NCI-H1092 (cell line): ENCODE data around the gene RPRD1A.
"Not testable (repeated sequence)": the region's sequence is repeated elsewhere in the genome, so short reads cannot be mapped to it uniquely, and the experiment has no call there.

Source experiments
- DNase-seq: peaks from one replicate; lab custom pipeline; 2025; lab: John Stamatoyannopoulos, UW

The RPRD1A gene

DNA sequence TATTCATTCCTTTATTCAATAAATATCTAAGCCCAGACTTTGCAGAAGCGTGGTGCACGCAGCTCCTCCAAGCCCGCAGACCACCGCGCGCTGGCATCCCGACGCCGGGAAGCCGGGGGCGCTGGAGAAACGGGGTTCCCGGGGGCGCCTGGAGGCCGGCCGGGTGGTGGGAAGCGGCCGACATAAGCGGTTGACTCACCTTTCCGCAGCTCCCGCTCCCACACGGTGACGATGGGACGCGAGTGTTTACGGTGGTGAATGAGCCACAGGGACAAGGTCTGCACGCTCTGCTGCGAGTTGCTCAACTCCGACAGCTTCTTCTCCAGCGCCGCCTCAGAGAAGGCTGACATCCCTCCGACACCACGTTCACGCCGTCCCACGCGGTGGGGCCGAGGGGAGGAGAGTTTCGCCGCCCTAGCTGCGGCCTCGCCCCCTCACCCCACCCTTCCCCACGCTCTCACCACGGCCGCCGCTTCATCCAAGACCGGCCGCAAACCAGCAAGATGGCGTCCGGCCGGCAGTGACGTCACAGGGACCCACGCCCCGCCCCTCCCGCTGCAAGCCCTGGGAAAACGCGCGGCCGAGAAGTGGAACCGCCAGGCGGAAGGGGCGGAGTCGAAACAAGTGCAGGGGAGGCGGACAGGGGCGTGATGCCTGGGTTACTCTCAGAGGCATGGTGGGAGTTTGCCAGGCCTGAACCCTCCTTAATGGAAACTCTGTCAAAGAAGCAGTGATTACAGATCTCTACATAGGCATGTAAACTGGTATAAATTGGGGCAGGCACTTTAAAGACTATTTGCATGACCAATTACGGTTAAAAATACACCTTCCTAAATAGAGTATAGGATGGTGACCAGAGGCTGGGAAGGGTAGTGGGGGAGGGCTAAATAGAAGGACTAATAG lies at the start of gene RPRD1A:
Gene RPRD1A (minus strand): TSS at position 505 of the 903 bp plus-strand sequence. CDS start 155 bp downstream, at position 350.
- peak; percentile 97 for DNase-seq

- not testable (repeated sequence) for DNase-seq
Observed at GRCh38 chr18:36116771-36117170, 49.4 kb upstream of the RPRD1A start.

DNA sequence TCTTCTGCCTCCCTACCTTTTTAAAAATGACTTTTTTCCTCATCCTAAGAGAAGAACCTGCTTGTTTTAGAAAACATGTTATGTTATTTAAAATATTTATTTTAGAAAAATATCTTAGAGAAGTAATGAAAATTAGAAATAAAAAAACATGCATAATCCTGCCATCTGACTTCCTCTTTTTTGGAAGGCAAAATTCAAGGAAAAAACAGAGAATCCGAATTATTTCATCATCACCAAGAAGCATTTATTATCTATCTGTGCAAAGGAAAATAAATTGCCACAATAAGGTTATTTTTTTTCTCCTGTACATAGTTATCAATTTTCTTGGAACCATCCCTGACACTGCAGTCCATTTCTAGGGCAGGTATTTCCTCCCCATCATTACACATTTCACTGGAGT lies 47.4 kb upstream of the RPRD1A start:
- no peak for DNase-seq

- no peak for DNase-seq
Observed at GRCh38 chr18:36114251-36114650, 46.9 kb upstream of the RPRD1A start.

DNA sequence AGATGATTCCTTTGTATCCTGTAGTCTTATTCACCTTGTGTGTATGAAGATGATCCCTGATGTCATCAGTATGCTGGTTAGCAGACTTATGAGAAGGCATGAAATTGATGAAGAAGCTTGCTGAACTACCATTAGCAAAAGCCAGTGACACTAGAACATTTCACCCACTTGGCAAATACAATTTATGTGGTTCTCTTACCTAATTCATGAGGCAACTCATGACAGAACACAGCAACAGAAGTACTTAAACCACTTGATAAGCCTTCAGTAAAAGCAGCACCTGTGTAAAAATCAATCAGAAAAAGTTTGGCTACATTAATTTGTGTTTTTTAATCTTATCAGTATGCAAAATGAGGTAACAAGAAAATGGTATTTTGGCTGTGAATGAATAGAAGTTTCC lies 44.9 kb upstream of the RPRD1A start:
- DNase-seq: no peak

GRCh38 chr18:36109737-36110136 lies 42.4 kb upstream of the RPRD1A start:
- DNase-seq: no peak

DNA sequence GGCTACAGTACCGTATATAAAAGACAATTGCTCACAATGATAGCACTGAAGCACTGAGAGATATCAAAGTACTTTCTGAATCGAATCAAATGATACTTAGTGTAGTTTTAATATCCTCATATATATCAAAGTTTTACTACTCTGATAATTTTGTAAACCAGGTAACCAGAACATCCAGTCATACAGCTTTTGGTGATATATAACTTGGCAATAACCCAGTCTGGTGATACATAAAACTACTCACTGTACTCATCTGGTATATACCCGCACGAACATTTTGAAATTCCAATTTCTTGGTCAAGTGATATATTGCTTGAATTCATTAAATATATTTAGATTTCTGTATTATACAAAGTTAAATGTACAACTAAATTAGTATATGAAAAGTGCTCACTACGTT lies 41.2 kb upstream of the RPRD1A start:
- no peak for DNase-seq

DNA sequence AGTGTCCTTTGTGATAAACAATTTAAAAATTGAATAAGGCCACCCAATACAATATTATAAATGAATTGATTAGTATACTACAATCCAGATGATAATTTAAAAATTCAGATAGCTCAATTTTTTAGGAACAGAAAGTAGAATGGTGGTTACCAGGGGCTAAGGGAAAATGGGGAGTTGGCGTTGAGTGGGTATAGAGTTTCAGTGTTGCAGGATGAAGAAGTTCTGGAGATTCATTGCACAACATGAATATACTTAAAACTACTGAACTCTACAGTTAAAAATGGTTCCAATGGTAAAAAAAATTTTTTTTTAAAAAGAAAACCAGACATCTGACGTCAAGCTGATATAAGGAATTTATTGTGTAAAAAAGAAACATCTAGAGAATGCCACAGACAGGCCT lies 40.8 kb upstream of the RPRD1A start:
- DNase-seq: no peak

DNA sequence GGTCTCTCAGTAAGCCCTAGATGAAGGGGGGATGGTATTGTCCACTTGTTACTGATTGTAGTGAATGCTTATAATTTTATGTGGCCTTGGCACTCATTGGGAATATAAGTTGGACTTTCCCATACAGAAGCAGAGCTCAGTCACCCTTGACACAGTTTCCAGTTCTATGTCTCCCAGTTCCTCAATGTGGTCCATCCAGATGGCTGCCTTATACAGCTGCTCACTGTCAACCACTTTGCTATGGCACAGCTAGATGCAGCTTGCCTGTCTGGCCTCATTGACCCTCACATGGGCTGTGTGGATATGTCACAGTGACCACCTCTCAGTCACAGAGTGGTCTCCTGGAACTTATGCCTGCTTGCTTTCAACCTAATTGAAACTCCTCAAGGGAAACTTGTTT lies 40.1 kb upstream of the RPRD1A start:
- DNase-seq: no peak

DNA sequence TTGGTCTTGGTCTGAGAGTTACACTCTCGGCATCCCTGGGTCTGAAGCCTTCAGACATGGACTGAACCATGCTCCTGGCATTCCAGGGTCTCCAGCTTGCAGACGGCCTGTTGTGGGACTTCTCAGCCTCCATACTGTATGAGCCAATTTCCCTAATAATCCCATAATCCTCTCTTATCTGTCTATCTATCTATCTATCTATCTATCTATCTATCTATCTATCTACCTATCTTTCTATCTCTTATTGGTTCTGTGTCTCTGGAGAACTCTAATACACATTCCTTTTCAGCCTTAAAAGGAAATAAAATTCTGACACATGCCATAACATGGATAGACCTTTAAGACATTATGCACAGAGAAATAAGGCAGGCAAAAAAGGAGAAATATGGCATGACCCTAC lies 37.4 kb upstream of the RPRD1A start:
- DNase-seq: no peak

DNA sequence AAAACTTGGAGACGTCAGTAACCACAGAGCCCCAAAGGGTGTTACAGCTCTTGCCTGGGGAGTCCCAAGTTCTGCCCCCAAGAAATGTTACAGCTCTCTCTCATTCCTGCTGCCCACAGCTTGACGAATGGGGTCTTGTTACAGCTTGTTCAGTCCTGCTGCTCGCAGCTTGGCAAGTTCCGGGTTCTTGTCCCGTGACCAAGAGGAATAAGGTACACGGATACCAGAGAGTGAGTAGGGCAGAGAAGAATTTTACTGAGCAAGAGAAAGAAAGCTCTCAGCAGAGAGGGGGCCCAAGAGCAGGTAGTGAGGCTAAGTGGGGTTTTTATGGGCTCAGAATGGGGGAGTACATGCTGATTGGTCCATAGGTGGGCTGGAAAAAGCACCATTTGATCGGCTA lies 34.6 kb upstream of the RPRD1A start:
- DNase-seq: no peak

- no peak for DNase-seq
Observed at GRCh38 chr18:36099311-36099710, 32.0 kb upstream of the RPRD1A start.

DNA sequence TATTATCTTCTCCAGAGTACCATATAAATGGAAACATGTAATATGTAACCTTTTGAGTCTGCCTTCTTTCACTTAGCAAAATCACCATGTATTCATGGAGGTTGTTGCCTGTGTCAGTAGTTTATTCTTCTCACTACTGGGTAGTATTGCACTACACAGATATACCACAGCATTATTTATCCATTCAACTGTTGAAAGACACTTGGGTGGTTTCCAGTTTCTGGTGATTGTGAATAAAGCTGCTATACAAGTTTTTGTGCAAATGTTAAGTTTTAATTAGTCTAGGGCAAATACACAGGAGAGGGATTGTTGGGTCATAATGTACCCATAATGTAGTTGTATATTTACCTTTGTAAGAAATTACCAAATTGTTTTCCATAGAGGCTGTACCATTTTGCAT lies 29.6 kb upstream of the RPRD1A start:
- no peak for DNase-seq

DNA sequence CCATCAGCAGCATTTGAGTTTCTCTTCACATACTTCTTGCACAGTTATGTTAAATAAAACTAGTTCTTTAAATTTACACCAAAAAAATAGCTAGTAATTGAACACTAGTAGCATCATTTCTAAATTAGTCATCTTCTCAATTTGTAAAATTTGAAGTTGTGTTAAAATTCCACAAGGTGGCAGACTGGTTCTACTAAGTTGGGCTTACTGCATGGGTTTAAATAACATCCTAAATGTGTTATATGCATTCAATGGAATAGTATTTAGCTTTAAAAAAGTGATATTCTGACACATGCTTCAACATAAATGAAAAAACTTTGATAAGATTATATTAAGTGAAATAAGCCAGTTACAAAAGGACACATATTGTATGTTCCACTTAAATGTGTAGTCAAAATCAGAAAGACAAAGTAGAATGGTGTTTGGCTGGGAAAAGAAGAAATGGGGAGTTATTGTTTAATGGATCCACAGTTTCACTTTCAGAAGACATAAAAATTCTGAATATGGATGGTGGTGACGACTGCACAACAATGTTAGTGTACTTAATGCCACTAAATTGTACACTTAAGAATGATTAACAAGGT lies 28.7 kb upstream of the RPRD1A start:
- DNase-seq: peak; percentile 22

DNA sequence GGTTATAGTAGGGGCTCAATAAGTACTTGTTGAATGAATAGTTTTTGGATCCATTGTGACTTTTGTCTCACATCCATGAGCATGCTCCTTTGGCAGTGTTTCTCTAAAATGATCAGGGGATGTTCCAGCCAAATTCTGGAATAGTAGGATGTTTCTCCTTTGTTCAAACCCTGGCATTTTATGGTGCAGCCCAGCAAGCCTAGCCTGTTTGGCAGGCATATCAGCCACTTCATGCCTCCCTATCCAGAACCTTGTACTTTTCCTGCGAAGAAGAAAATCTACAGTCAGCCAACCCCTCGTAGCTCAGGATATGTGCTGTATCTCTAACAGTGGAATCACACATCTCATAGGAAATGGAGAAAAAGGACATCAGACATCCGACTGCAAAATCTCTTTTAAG lies 27.1 kb upstream of the RPRD1A start:
- DNase-seq: no peak

GRCh38 chr18:36092116-36092515 lies 24.8 kb upstream of the RPRD1A start:
- DNase-seq: not testable (repeated sequence)

DNA sequence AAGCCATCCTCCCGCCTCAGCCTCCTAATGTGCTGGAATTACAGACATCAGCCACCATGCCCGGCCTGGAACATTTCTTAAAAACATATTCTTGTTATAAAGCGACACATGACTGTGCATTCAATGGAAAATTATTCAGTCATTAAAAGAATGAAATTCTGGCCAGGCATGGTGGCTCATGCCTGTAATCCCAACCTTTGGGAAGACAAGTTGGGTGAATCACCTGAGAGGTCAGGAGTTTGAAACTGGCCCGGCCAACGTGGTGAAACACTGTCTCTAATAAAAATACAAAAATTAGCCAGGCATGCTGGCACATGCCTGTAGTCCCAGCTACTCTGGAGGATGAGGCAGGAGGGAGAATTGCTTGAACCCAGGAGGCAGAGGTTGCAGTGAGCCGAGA lies 21.6 kb upstream of the RPRD1A start:
- DNase-seq: no peak

DNA sequence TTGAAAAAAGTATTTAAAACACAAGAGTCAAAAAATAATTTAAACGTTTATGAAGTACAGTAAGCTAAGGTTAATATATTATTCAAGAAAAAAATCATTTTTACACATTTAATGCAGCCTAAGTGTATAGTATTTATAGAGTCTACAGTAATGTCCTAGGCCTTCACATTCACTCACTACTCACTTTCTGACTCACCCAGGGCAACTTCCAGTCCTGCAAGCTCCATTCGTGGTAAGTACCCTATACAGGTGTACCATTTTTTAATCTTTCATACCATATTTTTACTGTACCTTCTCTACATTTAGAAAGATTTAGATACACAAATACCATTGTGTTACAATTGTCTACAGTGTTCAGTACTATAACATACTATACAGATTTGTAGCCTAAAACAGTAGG lies 20.9 kb upstream of the RPRD1A start:
- DNase-seq: no peak

- no peak for DNase-seq
Observed at GRCh38 chr18:36086186-36086585, 18.8 kb upstream of the RPRD1A start.

GRCh38 chr18:36085195-36085594 lies 17.8 kb upstream of the RPRD1A start:
- DNase-seq: no peak

GRCh38 chr18:36083729-36084128 lies 16.4 kb upstream of the RPRD1A start:
- DNase-seq: no peak

DNA sequence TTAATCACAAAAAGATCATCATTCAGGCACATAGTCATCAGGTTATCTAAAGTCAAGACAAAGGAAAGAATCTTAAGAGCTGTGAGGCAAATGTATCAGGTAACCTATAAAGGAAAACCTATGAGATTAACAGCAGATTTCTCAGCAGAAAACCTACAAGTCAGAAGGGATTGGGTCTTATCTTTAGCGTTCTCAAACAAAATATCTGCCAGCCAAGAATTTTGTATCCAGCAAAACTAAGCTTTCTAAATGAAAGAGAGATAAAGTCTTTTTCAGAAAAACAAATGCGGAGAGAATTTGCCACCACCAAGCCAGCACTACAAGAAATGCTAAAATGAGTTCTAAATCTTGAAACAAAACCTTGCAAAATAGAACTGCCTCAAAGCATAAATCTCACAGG lies 13.8 kb upstream of the RPRD1A start:
- DNase-seq: not testable (repeated sequence)

- DNase-seq: no peak
Observed at GRCh38 chr18:36078751-36079529, 11.6 kb upstream of the RPRD1A start.
